Suprapubic skin (tissue), 3 donors: ENCODE measurements around the gene CMPK1.
"Not testable (repeated sequence)": the region's sequence is repeated elsewhere in the genome, so short reads cannot be mapped to it uniquely, and the experiment has no call there.

Experiments used
- CTCF ChIP-seq, 2 donors: fragments of 200-600 bp in 1 of 2; fragments of 450-650 bp in 1 of 2; sonication (generic) in 1 of 2; IDR thresholded peaks; one replicate each; pipeline ENCODE4 v1.5.1; 2016 to 2019; ENCODE audit warnings: antibody characterized with exemption in 2 of 2, mild to moderate bottlenecking in 1 of 2, moderate library complexity in 1 of 2
- POLR2A ChIP-seq, 2 donors: fragments of 450-650 bp; IDR thresholded peaks; one replicate each; pipeline ENCODE4 v1.6.1; 2017; ENCODE audit warnings: antibody characterized with exemption in 2 of 2, mild to moderate bottlenecking in 2 of 2, moderate library complexity in 2 of 2

- TF ChIP-seq CTCF, POLR2A (IDR thresholded peaks at IDR 0.05): not testable (repeated sequence)
Observed at GRCh38 chr1:47288116-47288515, 45.5 kb upstream of the CMPK1 start.
